K562 (cell line): ENCODE results near the gene CAPN5. TPM values are rescaled to one million over a fixed set of nuclear protein-coding genes. Genes with fewer than 3 reads are reported as not detected.

ENCODE experiments used
- ARNT ChIP-seq, 2 experiments: fragments of 450-650 bp; IDR thresholded peaks; 2 replicates each; pipeline ENCODE4 v1.6.1; 2016; ENCODE audit warnings: mild to moderate bottlenecking in 1 of 2
- ASH1L ChIP-seq: fragments of 450-650 bp; IDR thresholded peaks from 2 replicates; pipeline ENCODE4 v1.6.1; 2018; ENCODE audit warnings: borderline replicate concordance, mild to moderate bottlenecking, low read depth; ENCODE audit not compliant: partially characterized antibody
- BACH1 ChIP-seq: fragments of 200-800 bp; sonication (Bioruptor generic); IDR thresholded peaks from 2 replicates; pipeline ENCODE4 v1.6.1; 2016; ENCODE audit warnings: missing genetic modification characterization, missing compliant biosample characterization
- CHD4 ChIP-seq: fragments of 200-600 bp; sonication (generic); IDR thresholded peaks from 3 replicates; pipeline ENCODE4 v1.6.1; 2012; ENCODE audit warnings: low read depth, mild to moderate bottlenecking, mixed read lengths, low read length, inconsistent platforms; ENCODE audit not compliant: insufficient read depth, insufficient replicate concordance, poor library complexity, severe bottlenecking
- DACH1 ChIP-seq: fragments of 450-650 bp; IDR thresholded peaks from 2 replicates; pipeline ENCODE4 v1.6.1; 2018; ENCODE audit not compliant: partially characterized antibody
- FOXA3 ChIP-seq, 2 experiments: fragments of 450-650 bp in 1 of 2; sonication (generic) in 1 of 2; formaldehyde crosslinking; IDR thresholded peaks in 1 of 2; conservative IDR thresholded peaks in 1 of 2; 2 replicates each; pipeline versions ENCODE4 v1.4.0 to v1.8.0; 2020 to 2022; ENCODE audit warnings: mild to moderate bottlenecking in 2 of 2, missing genetic modification reagents in 1 of 2
- GATA2 ChIP-seq: sonication (generic); formaldehyde crosslinking; IDR thresholded peaks from 2 replicates; pipeline ENCODE4 v1.4.0; 2020; ENCODE audit warnings: mild to moderate bottlenecking, missing genetic modification reagents
- GATAD2B ChIP-seq: fragments of 450-650 bp; IDR thresholded peaks from 2 replicates; pipeline ENCODE4 v1.6.1; 2017; ENCODE audit warnings: mild to moderate bottlenecking, borderline replicate concordance
- L3MBTL2 ChIP-seq: fragments of 450-650 bp; IDR thresholded peaks from 2 replicates; pipeline ENCODE4 v1.6.1; 2016; ENCODE audit warnings: mild to moderate bottlenecking, moderate library complexity
- MLX ChIP-seq, 2 experiments: fragments of 450-650 bp in 1 of 2; sonication (generic) in 1 of 2; formaldehyde crosslinking; conservative IDR thresholded peaks; 2 replicates each; pipeline versions ENCODE4 v1.4.0 to v1.8.1; 2020 to 2022; ENCODE audit warnings: mild to moderate bottlenecking in 1 of 2, missing genetic modification reagents in 1 of 2
- PCBP2 ChIP-seq: fragments of 200-400 bp; formaldehyde crosslinking; IDR thresholded peaks from 2 replicates; pipeline ENCODE4 v1.6.1; 2018; ENCODE audit warnings: low read length, low read depth, mild to moderate bottlenecking, moderate library complexity; ENCODE audit not compliant: poor library complexity, severe bottlenecking
- PHF8 ChIP-seq: fragments of 200-600 bp; sonication (generic); IDR thresholded peaks from 2 replicates; pipeline ENCODE4 v1.6.1; 2012; ENCODE audit warnings: mixed run types, mild to moderate bottlenecking, inconsistent platforms, low read length, moderate library complexity, borderline replicate concordance
- PML ChIP-seq: IDR thresholded peaks from 2 replicates; pipeline ENCODE4 v1.6.1; 2012; ENCODE audit warnings: low read length, inconsistent platforms
- RB1 ChIP-seq: fragments of 450-650 bp; IDR thresholded peaks from 2 replicates; pipeline ENCODE4 v1.6.1; 2017; ENCODE audit warnings: low read depth, mild to moderate bottlenecking
- RBM15 ChIP-seq: fragments of 200-400 bp; formaldehyde crosslinking; IDR thresholded peaks from 2 replicates; pipeline ENCODE4 v1.6.1; 2018; ENCODE audit warnings: mild to moderate bottlenecking, low read length, moderate library complexity; ENCODE audit not compliant: insufficient read depth
- SMAD2 ChIP-seq: fragments of 150-350 bp; IDR thresholded peaks from 2 replicates; pipeline ENCODE4 v1.6.1; 2014; ENCODE audit warnings: low read depth, mild to moderate bottlenecking, low read length
- SRSF7 ChIP-seq: fragments of 200-400 bp; formaldehyde crosslinking; optimal IDR thresholded peaks from 2 replicates; pipeline ENCODE3; 2017; ENCODE audit warnings: mild to moderate bottlenecking, low read depth, low read length
- SUPT5H ChIP-seq: fragments of 450-650 bp; IDR thresholded peaks from 2 replicates; pipeline ENCODE4 v1.6.1; 2016
- TBL1XR1 ChIP-seq, 2 experiments: IDR thresholded peaks; 2 replicates each; pipeline ENCODE4 v1.6.1; 2012; ENCODE audit warnings: improper control_type of control experiment in 2 of 2, low read length in 2 of 2, mild to moderate bottlenecking in 1 of 2
- TCF3 ChIP-seq: sonication (generic); formaldehyde crosslinking; IDR thresholded peaks from 2 replicates; pipeline ENCODE4 v1.4.0; 2020; ENCODE audit warnings: mild to moderate bottlenecking, missing genetic modification reagents
- ZNF253 ChIP-seq: fragments of 250-450 bp; sonication (Bioruptor Pico); conservative IDR thresholded peaks from 2 replicates; pipeline ENCODE4 v1.6.1; 2021; ENCODE audit warnings: mild to moderate bottlenecking
- ZNF445 ChIP-seq: fragments of 250-450 bp; sonication (Bioruptor Pico); IDR thresholded peaks from 2 replicates; pipeline ENCODE4 v1.4.0; 2020; ENCODE audit warnings: low read depth, mild to moderate bottlenecking, moderate library complexity
- ZNF696 ChIP-seq: fragments of 250-450 bp; sonication (Bioruptor Pico); conservative IDR thresholded peaks from 2 replicates; pipeline ENCODE4 v1.4.0; 2020; ENCODE audit warnings: mild to moderate bottlenecking, moderate library complexity
- polyA plus RNA-seq, 8 experiments: library from polyadenylated mRNA; depleted of rRNA in 4 of 8; stranded (reverse) in 5 of 8; unstranded in 3 of 8; fragments of >200 nt; fragmentation: Nextera tagmentation in 2 of 8; fragmentation: Illumina TruSeq in 1 of 8; extraction: Ambion mirVana in 2 of 8; extraction: Trizol in 1 of 8; gene quantifications; 2 replicates each; pipeline versions ENCODE4 v1.2.1 to v1.2.3, GENCODE V29; 2011 to 2014; ENCODE audit warnings: inconsistent platforms in 1 of 8, missing spikeins in 1 of 8
- total RNA-seq, 7 experiments: library from RNA; depleted of rRNA in 6 of 7; stranded (reverse); fragments of >200 nt in 6 of 7; fragmentation: Illumina TruSeq in 2 of 7; extraction: Trizol in 2 of 7; gene quantifications; 2 replicates each; pipeline versions ENCODE4 v1.2.1 to v1.2.3, GENCODE V29; 2011 to 2021; ENCODE audit warnings: low replicate concordance in 1 of 7
- TF ChIP-seq, protein P1 (sequence below): fragments of 250-450 bp; sonication (Bioruptor Pico); IDR thresholded peaks from 2 replicates; pipeline ENCODE4 v1.5.0; 2022; ENCODE audit warnings: mild to moderate bottlenecking
- TF ChIP-seq, protein P2 (sequence below): fragments of 250-450 bp; sonication (Bioruptor Pico); IDR thresholded peaks from 2 replicates; pipeline ENCODE4 v1.5.0; 2021; ENCODE audit warnings: mild to moderate bottlenecking, moderate library complexity

The CAPN5 gene
- total and polyA plus RNA-seq, 9 of the 15 experiments (the other 6 are each of a cell fraction or from before 2014, with no cell fraction given) = 0.04 to 0.44 (median 0.14) TPM; not detected in 2

DNA sequence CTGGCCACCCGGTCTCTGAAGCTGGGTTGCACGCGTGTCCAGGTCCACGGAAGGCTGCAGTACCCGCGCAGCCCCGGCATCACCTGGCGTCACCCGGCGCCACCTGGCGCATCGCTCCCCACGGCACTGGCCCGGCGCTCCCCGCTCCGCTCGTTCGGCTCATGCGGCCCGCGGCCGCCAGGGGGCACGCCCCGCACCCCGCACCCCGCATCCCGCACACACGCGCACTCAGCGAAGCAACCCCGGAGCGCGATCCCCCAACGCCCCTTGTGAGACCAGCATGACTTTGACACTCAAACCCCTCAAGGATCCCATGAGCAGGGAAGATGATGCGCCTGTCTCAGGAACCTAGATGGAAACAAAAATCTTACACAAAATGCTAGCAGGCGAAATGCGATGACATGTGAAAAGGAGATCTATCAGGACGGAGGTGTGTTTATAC is 20.7 kb upstream of the CAPN5 start (continued):
- no peak for TF ChIP-seq RBM15
- TF ChIP-seq, protein P1, sequence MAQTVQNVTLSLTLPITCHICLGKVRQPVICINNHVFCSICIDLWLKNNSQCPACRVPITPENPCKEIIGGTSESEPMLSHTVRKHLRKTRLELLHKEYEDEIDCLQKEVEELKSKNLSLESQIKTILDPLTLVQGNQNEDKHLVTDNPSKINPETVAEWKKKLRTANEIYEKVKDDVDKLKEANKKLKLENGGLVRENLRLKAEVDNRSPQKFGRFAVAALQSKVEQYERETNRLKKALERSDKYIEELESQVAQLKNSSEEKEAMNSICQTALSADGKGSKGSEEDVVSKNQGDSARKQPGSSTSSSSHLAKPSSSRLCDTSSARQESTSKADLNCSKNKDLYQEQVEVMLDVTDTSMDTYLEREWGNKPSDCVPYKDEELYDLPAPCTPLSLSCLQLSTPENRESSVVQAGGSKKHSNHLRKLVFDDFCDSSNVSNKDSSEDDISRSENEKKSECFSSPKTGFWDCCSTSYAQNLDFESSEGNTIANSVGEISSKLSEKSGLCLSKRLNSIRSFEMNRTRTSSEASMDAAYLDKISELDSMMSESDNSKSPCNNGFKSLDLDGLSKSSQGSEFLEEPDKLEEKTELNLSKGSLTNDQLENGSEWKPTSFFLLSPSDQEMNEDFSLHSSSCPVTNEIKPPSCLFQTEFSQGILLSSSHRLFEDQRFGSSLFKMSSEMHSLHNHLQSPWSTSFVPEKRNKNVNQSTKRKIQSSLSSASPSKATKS (CRISPR knock-in tag) = no peak
- TF ChIP-seq SMAD2 = no peak
- TF ChIP-seq ASH1L = no peak
- peak; percentile 68 for TF ChIP-seq L3MBTL2
- no peak for TF ChIP-seq SUPT5H
- no peak for TF ChIP-seq TCF3
- TF ChIP-seq, protein P2, sequence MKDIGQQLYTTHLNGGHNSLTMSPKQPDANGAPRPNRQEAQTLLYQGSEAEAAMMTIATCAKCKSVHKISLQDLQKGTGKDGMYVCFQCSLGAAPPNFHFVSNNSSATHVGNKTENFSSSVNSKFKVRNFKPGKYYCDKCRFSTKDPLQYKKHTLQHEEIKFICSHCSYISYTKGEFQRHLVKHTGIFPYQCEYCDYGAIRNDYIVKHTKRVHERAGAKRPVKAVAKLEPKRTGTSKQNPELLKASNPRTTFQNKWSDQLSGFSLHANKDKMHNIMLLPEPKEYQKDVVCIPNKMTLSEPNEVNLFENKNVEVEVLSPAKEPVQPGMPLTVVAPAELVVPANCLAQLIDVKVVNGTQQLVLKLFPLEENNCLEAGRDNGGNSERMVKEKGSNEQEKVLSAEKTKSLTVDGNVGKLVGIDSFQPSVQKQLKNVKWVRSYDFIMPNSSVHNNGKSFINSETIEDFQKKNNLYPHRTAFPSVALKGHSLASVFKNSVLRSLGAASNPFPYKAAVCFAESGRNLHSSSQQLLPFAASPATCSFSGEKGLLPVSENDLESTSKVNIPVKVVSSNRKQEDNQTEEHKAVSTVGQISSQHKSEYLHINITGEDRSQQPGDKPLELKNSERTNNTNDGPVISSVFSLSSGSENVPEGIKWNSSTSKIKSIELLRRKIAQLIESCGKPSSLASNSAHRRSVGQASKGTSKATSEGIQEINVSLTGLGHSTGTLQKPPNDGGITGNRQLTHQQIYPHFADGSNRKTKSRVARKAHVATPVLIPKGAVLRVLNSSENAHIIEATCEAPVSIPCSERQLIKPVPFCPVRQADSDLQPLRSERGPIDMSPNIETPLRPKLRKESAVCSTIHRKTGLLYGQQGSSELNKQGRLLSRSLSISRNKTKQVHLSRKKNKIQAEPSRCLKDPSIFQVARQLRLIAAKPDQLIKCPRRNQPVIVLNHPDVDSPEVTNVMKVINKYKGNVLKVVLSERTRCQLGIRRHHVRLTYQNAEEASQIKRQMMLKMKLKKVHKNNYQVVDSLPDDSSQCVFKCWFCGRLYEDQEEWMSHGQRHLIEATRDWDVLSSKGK = no peak
- no peak for TF ChIP-seq ZNF445 (CRISPR knock-in tag)
- TF ChIP-seq TBL1XR1 (IDR thresholded peaks at IDR 0.05; ENCODE audit: low read length in 2 of 2) = no peak
- no peak for TF ChIP-seq ZNF253 (CRISPR knock-in tag)
- no peak for TF ChIP-seq PML
- TF ChIP-seq ARNT (IDR thresholded peaks at IDR 0.05) = no peak
- no peak for TF ChIP-seq BACH1 (tag)
- no peak for TF ChIP-seq GATA2 (CRISPR knock-in tag)
- TF ChIP-seq RB1 = peak; percentile 92
- no peak for TF ChIP-seq PHF8
- no peak for TF ChIP-seq FOXA3 (CRISPR knock-in tag; conservative IDR thresholded peaks at IDR 0.05 in 1 of 2, IDR thresholded peaks at IDR 0.05 in 1 of 2)
- peak; percentile 76 for TF ChIP-seq GATAD2B
- TF ChIP-seq DACH1 = no peak
- no peak for TF ChIP-seq CHD4
- no peak for TF ChIP-seq PCBP2
- TF ChIP-seq ZNF696 = no peak
- TF ChIP-seq MLX (CRISPR knock-in tag; conservative IDR thresholded peaks at IDR 0.05) = no peak
- TF ChIP-seq SRSF7 = no peak
